Heart right ventricle (tissue), 16 donors: ENCODE measurements around the gene FAM118B. TPM values are rescaled to one million over a fixed set of nuclear protein-coding genes. Genes with fewer than 3 reads are reported as not detected.

Experiments used
- ATAC-seq, 8 donors: fragments of 200-7000 bp; cut with Tn5 transposase; one replicate each; pipeline ENCODE4 v1.9.1; 2020; ENCODE audit warnings: mild to moderate bottlenecking in 8 of 8, moderate library complexity in 8 of 8, moderate number of reproducible peaks in 1 of 8
- DNase-seq, 2 donors: peaks; one replicate each; pipeline ENCODE4 v3.0.0-alpha.2; 2020
- H3K27ac ChIP-seq, 10 donors: fragments of 200-600 bp; sonication (generic) in 2 of 10; one replicate each; pipeline versions ENCODE4 v1.5.0 to v1.8.0; 2020 to 2022; ENCODE audit warnings: mild to moderate bottlenecking in 3 of 10
- H3K27me3 ChIP-seq, 7 donors: fragments of 200-600 bp; one replicate each; pipeline ENCODE4 v1.8.0; 2021 to 2022; ENCODE audit warnings: mild to moderate bottlenecking in 2 of 7
- H3K36me3 ChIP-seq, 9 donors: fragments of 200-600 bp; sonication (generic) in 1 of 9; one replicate each; pipeline versions ENCODE4 v1.5.0 to v1.8.0; 2020 to 2022; ENCODE audit warnings: mild to moderate bottlenecking in 2 of 9
- H3K4me1 ChIP-seq, 9 donors: fragments of 200-600 bp; sonication (generic) in 1 of 9; one replicate each; pipeline versions ENCODE4 v1.5.0 to v1.8.0; 2020 to 2022; ENCODE audit warnings: mild to moderate bottlenecking in 4 of 9
- H3K4me3 ChIP-seq, 10 donors: fragments of 200-600 bp; sonication (generic) in 2 of 10; one replicate each; pipeline versions ENCODE4 v1.5.0 to v1.8.0; 2020 to 2022; ENCODE audit warnings: mild to moderate bottlenecking in 7 of 10, moderate library complexity in 2 of 10
- H3K9me3 ChIP-seq, 11 donors: fragments of 200-600 bp in 10 of 11; sonication (generic) in 2 of 11; one replicate each; pipeline versions ENCODE4 v1.5.0 to v1.8.0; 2013 to 2022; ENCODE audit warnings: mild to moderate bottlenecking in 2 of 11, control low read depth in 1 of 11, moderate library complexity in 1 of 11
- CTCF ChIP-seq, 9 donors: fragments of 200-600 bp; sonication (generic) in 2 of 9; IDR thresholded peaks; one replicate each; pipeline versions ENCODE4 v1.5.0 to v1.8.0; 2021 to 2022; ENCODE audit warnings: antibody characterized with exemption in 9 of 9, mild to moderate bottlenecking in 5 of 9, moderate library complexity in 1 of 9
- WGBS, 2 donors: extraction: QIAGEN DNeasy Blood & Tissue Kit; methylation state at CpG; one replicate each; pipeline ENCODE4 v1.1.7; 2013; ENCODE audit warnings: inconsistent platforms in 1 of 2; 5-methylcytosine and 5-hydroxymethylcytosine counted together
- intact Hi-C, 10 donors: fragments of 100-400 bp; cut with DNase I; formaldehyde crosslinking; loops; one replicate each; pipeline versions ENCODE4 v1.11.1 to v1.14.2; 2022
- polyA plus RNA-seq, 2 donors: library from polyadenylated mRNA; stranded (reverse); fragments of 200-250 nt; gene quantifications; one replicate each; pipeline ENCODE4 v1.2.3, GENCODE V29; 2013
- total RNA-seq, 10 donors: library from RNA; stranded (reverse); fragmentation: NEBNext Ultra II Directional in 3 of 10; extraction: Animal tissue kit (Norgen Biotek cat#: 25700) in 3 of 10; gene quantifications; one replicate each; pipeline versions ENCODE4 v1.2.1 to v1.2.4, GENCODE V29; 2021 to 2023
- donor health status: Arrhythmogenic right ventricular cardiomyopathy.
- donor health status: ischemic (EF 13 %, LVEDD 7.1; RV severe dilation, severe dysfunction).
- donor health status: healthy with polysubstance abuse.
- donor health status: DM: no; HTN: yes; CAD: no.
- donor health status: DM: no; HTN: no; CAD: no.
- donor health status: ischemic (EF 25% LVEDD 6.9; RV normal size, moderate dysfunction).
- donor health status: ischemic (EF 25% LVEDD 5.7; RV mildly dilated, moderate dysfunction).
- donor health status: healthy.
- donor health status: DM: yes; HTN: yes; CAD: no.
- donor health status: Ischemic cardiomyopathy.
- donor health status: ischemic (EF 35%, LVEDD 5.7; RV mildly dilated, moderate dysfunction).
- donor health status: nonischemic (EF 11% LVEDD 7.7; RV severe dilation, severe dysfunction).
- donor health status: DM: yes; HTN: yes; CAD: no.
- donor health status: PGD.
- donor health status: ischemic (EF 29% LVEDD 5.4; RV normal size, mild dysfunction).
- donor health status: nonischemic (EF 23%, LVEDD 6.1; RV moderate dilation, normal function).

FAM118B gene
- total and polyA plus RNA-seq, 12 donors = 7.6 to 52.8 (median 22.5) TPM

DNA sequence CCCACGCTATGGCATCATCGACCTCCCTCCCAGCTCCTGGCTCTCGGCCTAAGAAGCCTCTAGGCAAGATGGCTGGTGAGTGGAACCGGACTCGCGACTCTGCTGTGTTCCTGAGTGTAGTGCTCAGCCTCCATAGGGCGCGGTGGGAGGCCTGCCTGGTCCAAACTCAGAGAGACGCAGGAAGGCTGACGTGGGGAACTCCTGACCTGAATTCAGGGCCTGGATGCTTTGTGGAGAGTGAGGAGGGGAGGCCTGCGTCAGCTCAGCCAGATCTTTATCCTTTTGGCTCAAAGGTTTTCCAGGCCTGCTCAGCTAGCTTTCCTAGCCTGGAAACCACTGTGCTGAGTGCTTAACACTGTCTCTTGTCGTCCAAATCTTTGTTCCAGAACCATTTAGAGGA is 79.3 kb downstream of the FAM118B start:
- peak in 4 of 8 donors; percentile 8 to 52 (median 18) for ATAC-seq

DNA sequence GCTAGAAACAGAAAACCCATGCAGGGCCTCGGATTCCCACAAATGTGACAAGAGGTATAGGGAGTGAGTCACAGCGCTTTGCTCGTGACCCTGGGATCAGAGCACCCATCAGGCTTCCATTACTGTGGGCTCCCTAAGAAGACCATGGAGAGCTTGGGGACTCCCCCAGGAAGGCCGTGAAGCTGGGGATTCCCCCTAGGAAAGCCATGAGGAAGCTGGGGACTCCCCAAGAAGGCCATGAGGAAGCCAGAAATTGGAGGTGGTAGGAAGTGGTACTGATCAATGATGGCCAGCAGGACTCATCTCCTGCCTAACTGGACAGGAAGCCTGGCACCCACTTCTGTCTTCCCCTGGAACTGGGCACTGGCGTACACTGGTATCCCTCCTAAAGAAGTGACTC is 82.1 kb downstream of the FAM118B start:
- H3K27ac ChIP-seq = no peak overlapping the region
- no peak overlapping the region for H3K4me3 ChIP-seq
- no peaks in the 10 kb centered on the region for H3K4me1 ChIP-seq
- no peaks in the 10 kb centered on the region for H3K27me3 ChIP-seq
- 84% methylated on average over 5 of the region's 5 CpGs for WGBS, 2 donors
- ATAC-seq (no peak), DNase-seq (no peak)
- intact Hi-C loops = no loop called here
- peaks cover 0 to 87% (median 16%) of the 10 kb centered on the region in 9 donors for H3K36me3 ChIP-seq
- H3K9me3 ChIP-seq = no peaks in the 10 kb centered on the region
- TF ChIP-seq CTCF (IDR thresholded peaks at IDR 0.05) = no peak

More for the DNA sequence above, 79.3 kb downstream of the FAM118B start:
- intact Hi-C loops = no loop called here
- Histone ChIP-seq H3K36me3 (peaks cover 0 to 93% (median 20%) of the 10 kb centered on the region in 9 donors), H3K9me3 (no peaks in the 10 kb centered on the region), H3K27ac (no peak overlapping the region), H3K4me3 (no peak overlapping the region), H3K27me3 (no peaks in the 10 kb centered on the region), H3K4me1 (no peaks in the 10 kb centered on the region)
- TF ChIP-seq CTCF (IDR thresholded peaks at IDR 0.05) = no peak
- WGBS, 2 donors = 77 to 80% methylated on average over 12 of the region's 12 CpGs
- DNase-seq = no peak

DNA sequence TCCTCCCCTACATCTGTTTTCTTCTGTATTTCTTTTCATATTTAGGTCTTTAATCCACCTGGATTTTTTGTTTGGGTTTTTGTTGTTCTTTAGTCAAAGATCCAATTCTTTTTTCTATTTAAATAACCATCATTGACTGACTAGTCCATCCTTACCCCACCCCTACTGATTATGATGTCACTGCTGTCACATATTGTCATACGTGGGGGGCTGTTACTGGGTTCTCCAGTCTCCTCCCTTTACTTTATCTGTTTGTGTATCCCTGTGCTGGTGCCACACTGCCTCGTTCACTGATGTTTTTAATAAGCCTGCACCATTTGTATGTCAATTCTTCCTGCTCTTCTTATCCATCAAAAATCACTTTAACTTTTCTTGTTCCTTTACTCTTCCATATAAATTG is 85.4 kb downstream of the FAM118B start:
- TF ChIP-seq CTCF (IDR thresholded peaks at IDR 0.05) = no peak
- 63 to 84% methylated on average over 2 of the region's 2 CpGs for WGBS, 2 donors
- H3K9me3 ChIP-seq = no peaks in the 10 kb centered on the region
- no peak overlapping the region for H3K4me3 ChIP-seq
- no peak overlapping the region for H3K27ac ChIP-seq
- no peak for ATAC-seq
- H3K36me3 ChIP-seq = peaks cover 0 to 79% (median 10%) of the 10 kb centered on the region in 9 donors
- intact Hi-C loops = no loop called here
- no peaks in the 10 kb centered on the region for H3K27me3 ChIP-seq
- no peaks in the 10 kb centered on the region for H3K4me1 ChIP-seq
- DNase-seq = no peak

GRCh38 chr11:126303623-126304456 is 92.3 kb downstream of the FAM118B start, which contains the start of gene DCPS:
Gene DCPS, plus strand, starts transcription at chr11:126304060. Its CDS starts 21 bp downstream, at chr11:126304081.
- DNase-seq (peak; percentile 89 to 92), ATAC-seq (peak; percentile 99 to 100 (median 100))
- peak within 1 kb of the TSS; percentile 49 to 95 (median 90) for H3K27ac ChIP-seq
- 1 to 2% methylated on average over 59 to 61 of the region's 61 CpGs for WGBS, 2 donors
- peak in 1 of 9 donors; percentile 11 for TF ChIP-seq CTCF (IDR thresholded peaks at IDR 0.05)
- no peaks in the 10 kb centered on the region for H3K9me3 ChIP-seq
- H3K4me3 ChIP-seq = peak within 1 kb of the TSS; percentile 53 to 72 (median 62)
- no peaks in the 10 kb centered on the region for H3K27me3 ChIP-seq
- intact Hi-C loops = loop anchor here in 1 of 10 donors (2.0 kb wide), 1 partner anchor 19 kb away; no protein-coding TSS in a partner anchor
- H3K4me1 ChIP-seq = peaks cover 4 to 26% (median 13%) of the 10 kb centered on the region in 9 donors
- H3K36me3 ChIP-seq = peaks cover 0 to 38% (median 0%) of the 10 kb centered on the region in 9 donors
